ENCODE measurements around the gene GSTO2.

GSTO2 gene

GRCh38 chr10:104325436-104326435, 56.8 kb downstream of the GSTO2 start:
- DNase-seq (ENCODE audit: low spot score): no peak

GRCh38 chr10:104326991-104327610, 58.1 kb downstream of the GSTO2 start:
- no peak for DNase-seq (ENCODE audit: low spot score)

- DNase-seq (ENCODE audit: low spot score): peak; percentile 66
Observed at GRCh38 chr10:104327745-104328645, 59.0 kb downstream of the GSTO2 start.

GRCh38 chr10:104328646-104328895, 59.6 kb downstream of the GSTO2 start:
- no peak for DNase-seq (ENCODE audit: low spot score)

- DNase-seq (ENCODE audit: low spot score): peak; percentile 70
Observed at GRCh38 chr10:104328896-104329710, 60.1 kb downstream of the GSTO2 start.

GRCh38 chr10:104329735-104330134, 60.8 kb downstream of the GSTO2 start:
- DNase-seq (ENCODE audit: low spot score): no peak

- DNase-seq (ENCODE audit: low spot score): peak; percentile 53
Observed at GRCh38 chr10:104330168-104331110, 61.5 kb downstream of the GSTO2 start.

- DNase-seq (ENCODE audit: low spot score): no peak
Observed at GRCh38 chr10:104331208-104331838, 62.3 kb downstream of the GSTO2 start.

GRCh38 chr10:104332243-104333031, 63.5 kb downstream of the GSTO2 start:
- no peak for DNase-seq (ENCODE audit: low spot score)

- no peak for DNase-seq (ENCODE audit: low spot score)
Observed at GRCh38 chr10:104333032-104333727, 64.2 kb downstream of the GSTO2 start.

- no peak for DNase-seq (ENCODE audit: low spot score)
Observed at GRCh38 chr10:104333728-104334373, 64.9 kb downstream of the GSTO2 start.

GRCh38 chr10:104334561-104334960, 65.6 kb downstream of the GSTO2 start:
- DNase-seq (ENCODE audit: low spot score): no peak

GRCh38 chr10:104334965-104335650, 66.1 kb downstream of the GSTO2 start:
- DNase-seq (ENCODE audit: low spot score): no peak

- DNase-seq (ENCODE audit: low spot score): no peak
Observed at GRCh38 chr10:104336821-104337467, 68.0 kb downstream of the GSTO2 start.

- DNase-seq (ENCODE audit: low spot score): no peak
Observed at GRCh38 chr10:104337521-104337984, 68.6 kb downstream of the GSTO2 start.

GRCh38 chr10:104337985-104338735, 69.2 kb downstream of the GSTO2 start, which contains the start of gene ITPRIP:
Gene ITPRIP (minus strand): TSS chr10:104338465. CDS start chr10:104316051, 22,414 bp downstream.
- peak; percentile 77 for DNase-seq (ENCODE audit: low spot score)

All from AG08396 (cell line).